HepG2 (cell line): ENCODE data around the gene TMEM14B. TPM values are rescaled to one million over a fixed set of nuclear protein-coding genes. Genes with fewer than 3 reads are reported as not detected.
A peak's percentile ranks its signal among the peaks of the same experiment; 100 is the strongest.

ENCODE experiments used
- ATAD3A ChIP-seq: sonication (generic); formaldehyde crosslinking; IDR thresholded peaks from 2 replicates; pipeline ENCODE4 v1.4.0; 2020; ENCODE audit warnings: missing genetic modification reagents
- CBX5 ChIP-seq: sonication (generic); formaldehyde crosslinking; IDR thresholded peaks from 2 replicates; pipeline ENCODE4 v1.4.0; 2020; ENCODE audit warnings: missing genetic modification reagents, borderline replicate concordance
- ESRRA ChIP-seq: sonication (generic); formaldehyde crosslinking; IDR thresholded peaks from 2 replicates; pipeline ENCODE4 v1.5.1; 2020; ENCODE audit warnings: mild to moderate bottlenecking, low read depth, missing genetic modification reagents
- HDAC6 ChIP-seq: fragments of 200-600 bp; sonication (generic); IDR thresholded peaks from 2 replicates; pipeline ENCODE4 v1.7.0; 2017; ENCODE audit warnings: mild to moderate bottlenecking, antibody characterized with exemption, low read length, low read depth
- HMGA1 ChIP-seq: sonication (generic); formaldehyde crosslinking; conservative IDR thresholded peaks from 2 replicates; pipeline ENCODE4 v1.4.0; 2020; ENCODE audit warnings: missing genetic modification reagents
- IRF9 ChIP-seq: sonication (generic); formaldehyde crosslinking; IDR thresholded peaks from 2 replicates; pipeline ENCODE4 v1.8.0; 2022; ENCODE audit warnings: missing genetic modification reagents, mild to moderate bottlenecking, borderline replicate concordance
- KLF6 ChIP-seq: IDR thresholded peaks from 2 replicates; pipeline ENCODE4 v1.8.0; 2016; ENCODE audit warnings: missing biosample characterization, missing genetic modification reagents
- MAFG ChIP-seq: sonication (generic); formaldehyde crosslinking; IDR thresholded peaks from 2 replicates; pipeline ENCODE4 v1.5.1; 2020; ENCODE audit warnings: mild to moderate bottlenecking, missing genetic modification reagents
- MTF1 ChIP-seq: sonication (generic); formaldehyde crosslinking; IDR thresholded peaks from 2 replicates; pipeline ENCODE4 v1.5.0; 2020; ENCODE audit warnings: missing genetic modification reagents
- SRY ChIP-seq: sonication (generic); formaldehyde crosslinking; IDR thresholded peaks from 2 replicates; pipeline ENCODE4 v1.8.0; 2022; ENCODE audit warnings: mild to moderate bottlenecking, missing genetic modification reagents
- SUZ12 ChIP-seq: fragments of 150-350 bp; IDR thresholded peaks from 2 replicates; pipeline ENCODE4 v1.6.1; 2014; ENCODE audit warnings: low read depth, low read length
- TARDBP ChIP-seq: sonication (generic); formaldehyde crosslinking; IDR thresholded peaks from 2 replicates; pipeline ENCODE4 v1.8.0; 2022; ENCODE audit warnings: mild to moderate bottlenecking, missing genetic modification reagents
- TOPORS ChIP-seq: sonication (generic); formaldehyde crosslinking; IDR thresholded peaks from 2 replicates; pipeline ENCODE4 v1.8.0; 2023; ENCODE audit warnings: mild to moderate bottlenecking, missing genetic modification reagents
- YY1 ChIP-seq: IDR thresholded peaks from 2 replicates; pipeline ENCODE4 v1.6.1; 2011; ENCODE audit warnings: low read length, low read depth, moderate library complexity, mild to moderate bottlenecking; ENCODE audit not compliant: insufficient read depth, insufficient replicate concordance
- ZBTB8A ChIP-seq: sonication (generic); formaldehyde crosslinking; IDR thresholded peaks from 2 replicates; pipeline ENCODE4 v1.4.0; 2020; ENCODE audit warnings: mild to moderate bottlenecking, low read depth, missing genetic modification reagents, borderline replicate concordance
- ZNF232 ChIP-seq: sonication (generic); formaldehyde crosslinking; IDR thresholded peaks from 2 replicates; pipeline ENCODE4 v1.4.0; 2020; ENCODE audit warnings: missing genetic modification reagents, borderline replicate concordance
- ZNF335 ChIP-seq: sonication (generic); formaldehyde crosslinking; IDR thresholded peaks from 2 replicates; pipeline ENCODE4 v1.4.0; 2020; ENCODE audit warnings: missing genetic modification reagents
- ZSCAN25 ChIP-seq: sonication (generic); formaldehyde crosslinking; IDR thresholded peaks from 2 replicates; pipeline ENCODE4 v1.8.0; 2022; ENCODE audit warnings: mild to moderate bottlenecking, missing genetic modification reagents
- polyA plus RNA-seq, 8 experiments: library from polyadenylated mRNA; depleted of rRNA in 3 of 8; stranded (reverse) in 7 of 8; unstranded in 1 of 8; fragments of >200 nt; fragmentation: Illumina TruSeq in 4 of 8; extraction: Trizol in 4 of 8; gene quantifications; 2 replicates each; pipeline versions ENCODE4 v1.2.1 to v1.2.3, GENCODE V29; 2011 to 2016; ENCODE audit warnings: low read depth in 4 of 8, missing spikeins in 1 of 8, mixed read lengths in 1 of 8; ENCODE audit not compliant: insufficient read depth in 1 of 8
- total RNA-seq, 5 experiments: library from RNA; depleted of rRNA; stranded (reverse); fragments of >200 nt; fragmentation: Illumina TruSeq; extraction: Trizol; gene quantifications; 2 replicates each; pipeline ENCODE4 v1.2.3, GENCODE V29; 2016; ENCODE audit warnings: low read depth in 1 of 5
- TF ChIP-seq, protein P1 (sequence below): sonication (generic); formaldehyde crosslinking; IDR thresholded peaks from 2 replicates; pipeline ENCODE4 v1.5.0; 2020; ENCODE audit warnings: mild to moderate bottlenecking, missing genetic modification reagents, moderate library complexity
- TF ChIP-seq, protein P2 (sequence below): IDR thresholded peaks from 2 replicates; pipeline ENCODE4 v1.6.1; 2016; ENCODE audit warnings: missing genetic modification reagents, missing compliant biosample characterization
- TF ChIP-seq, protein P3 (sequence below): IDR thresholded peaks from 2 replicates; pipeline ENCODE4 v1.6.1; 2016; ENCODE audit warnings: missing biosample characterization, missing genetic modification reagents, low read depth
- TF ChIP-seq, protein P4 (sequence below): sonication (generic); formaldehyde crosslinking; IDR thresholded peaks from 2 replicates; pipeline ENCODE4 v1.8.1; 2023; ENCODE audit warnings: mild to moderate bottlenecking, moderate library complexity, missing genetic modification reagents
- TF ChIP-seq, protein P5 (sequence below): sonication (generic); formaldehyde crosslinking; IDR thresholded peaks from 2 replicates; pipeline ENCODE4 v1.5.0; 2020; ENCODE audit warnings: missing genetic modification reagents

The TMEM14B gene
- total and polyA plus RNA-seq, 2 of the 13 experiments (the other 11 are each of a cell fraction or from before 2014, with no cell fraction given) = 133 to 200 TPM

GRCh38 chr6:10747251-10747972 lies at the start of gene TMEM14B (continued):
- TF ChIP-seq SRY (peak; percentile 55; the same call in 1 of the 2 replicates), TARDBP (CRISPR knock-in tag) (peak; percentile 90), MAFG (CRISPR knock-in tag) (peak; percentile 64; the same call in 1 of the 2 replicates), SUZ12 (no peak; the same call in 1 of the 2 replicates), ZSCAN25 (CRISPR knock-in tag) (no peak), KLF6 (CRISPR knock-in tag) (peak; percentile 91), ATAD3A (CRISPR knock-in tag) (no peak), CBX5 (CRISPR knock-in tag) (peak; percentile 58; the same call in 1 of the 2 replicates), ZBTB8A (CRISPR knock-in tag) (no peak), HDAC6 (no peak), YY1 (peak; percentile 76), IRF9 (CRISPR knock-in tag) (peak; percentile 73), ESRRA (CRISPR knock-in tag) (no peak; the same call in 1 of the 2 replicates), ZNF335 (peak; percentile 97), ZNF232 (no peak; the same call in 1 of the 2 replicates), TOPORS (CRISPR knock-in tag) (no peak), HMGA1 (CRISPR knock-in tag) (no peak), MTF1 (CRISPR knock-in tag) (no peak)
- TF ChIP-seq, protein P1, sequence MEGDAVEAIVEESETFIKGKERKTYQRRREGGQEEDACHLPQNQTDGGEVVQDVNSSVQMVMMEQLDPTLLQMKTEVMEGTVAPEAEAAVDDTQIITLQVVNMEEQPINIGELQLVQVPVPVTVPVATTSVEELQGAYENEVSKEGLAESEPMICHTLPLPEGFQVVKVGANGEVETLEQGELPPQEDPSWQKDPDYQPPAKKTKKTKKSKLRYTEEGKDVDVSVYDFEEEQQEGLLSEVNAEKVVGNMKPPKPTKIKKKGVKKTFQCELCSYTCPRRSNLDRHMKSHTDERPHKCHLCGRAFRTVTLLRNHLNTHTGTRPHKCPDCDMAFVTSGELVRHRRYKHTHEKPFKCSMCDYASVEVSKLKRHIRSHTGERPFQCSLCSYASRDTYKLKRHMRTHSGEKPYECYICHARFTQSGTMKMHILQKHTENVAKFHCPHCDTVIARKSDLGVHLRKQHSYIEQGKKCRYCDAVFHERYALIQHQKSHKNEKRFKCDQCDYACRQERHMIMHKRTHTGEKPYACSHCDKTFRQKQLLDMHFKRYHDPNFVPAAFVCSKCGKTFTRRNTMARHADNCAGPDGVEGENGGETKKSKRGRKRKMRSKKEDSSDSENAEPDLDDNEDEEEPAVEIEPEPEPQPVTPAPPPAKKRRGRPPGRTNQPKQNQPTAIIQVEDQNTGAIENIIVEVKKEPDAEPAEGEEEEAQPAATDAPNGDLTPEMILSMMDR (CRISPR knock-in tag) = peak; percentile 24; the same call in 1 of the 2 replicates
- TF ChIP-seq, protein P2, sequence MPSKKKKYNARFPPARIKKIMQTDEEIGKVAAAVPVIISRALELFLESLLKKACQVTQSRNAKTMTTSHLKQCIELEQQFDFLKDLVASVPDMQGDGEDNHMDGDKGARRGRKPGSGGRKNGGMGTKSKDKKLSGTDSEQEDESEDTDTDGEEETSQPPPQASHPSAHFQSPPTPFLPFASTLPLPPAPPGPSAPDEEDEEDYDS = peak; percentile 93
- TF ChIP-seq, protein P3, sequence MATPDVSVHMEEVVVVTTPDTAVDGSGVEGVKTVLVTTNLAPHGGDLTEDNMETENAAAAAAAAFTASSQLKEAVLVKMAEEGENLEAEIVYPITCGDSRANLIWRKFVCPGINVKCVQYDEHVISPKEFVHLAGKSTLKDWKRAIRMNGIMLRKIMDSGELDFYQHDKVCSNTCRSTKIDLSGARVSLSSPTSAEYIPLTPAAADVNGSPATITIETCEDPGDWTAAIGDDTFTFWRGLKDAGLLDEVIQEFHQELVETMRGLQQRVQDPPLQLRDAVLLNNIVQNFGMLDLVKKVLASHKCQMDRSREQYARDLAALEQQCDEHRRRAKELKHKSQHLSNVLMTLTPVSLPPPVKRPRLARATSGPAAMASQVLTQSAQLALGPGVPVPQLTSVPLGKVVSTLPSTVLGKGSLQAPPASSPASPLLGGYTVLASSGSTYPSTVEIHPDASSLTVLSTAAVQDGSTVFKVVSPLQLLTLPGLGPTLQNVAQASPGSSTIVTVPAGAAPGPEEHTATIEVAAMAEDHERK = peak; percentile 89
- TF ChIP-seq, protein P4, sequence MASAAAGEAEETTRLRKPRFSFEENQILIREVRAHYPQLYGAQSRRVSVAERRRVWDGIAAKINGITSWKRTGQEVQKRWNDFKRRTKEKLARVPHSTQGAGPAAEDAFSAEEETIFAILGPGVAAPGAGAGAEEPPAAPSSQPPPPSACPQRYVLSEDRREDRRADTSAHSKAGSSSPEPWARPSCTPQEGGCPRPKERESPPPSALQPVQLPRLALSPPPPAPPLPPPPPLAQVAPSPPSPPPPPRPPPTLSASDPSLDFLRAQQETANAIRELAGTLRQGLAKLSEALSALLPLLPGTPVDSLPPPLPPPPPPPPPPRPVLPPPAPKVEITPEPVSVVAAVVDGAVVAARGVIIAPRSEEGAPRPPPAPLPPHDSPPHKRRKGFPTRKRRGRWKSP (CRISPR knock-in tag) = peak; percentile 99
- TF ChIP-seq, protein P5, sequence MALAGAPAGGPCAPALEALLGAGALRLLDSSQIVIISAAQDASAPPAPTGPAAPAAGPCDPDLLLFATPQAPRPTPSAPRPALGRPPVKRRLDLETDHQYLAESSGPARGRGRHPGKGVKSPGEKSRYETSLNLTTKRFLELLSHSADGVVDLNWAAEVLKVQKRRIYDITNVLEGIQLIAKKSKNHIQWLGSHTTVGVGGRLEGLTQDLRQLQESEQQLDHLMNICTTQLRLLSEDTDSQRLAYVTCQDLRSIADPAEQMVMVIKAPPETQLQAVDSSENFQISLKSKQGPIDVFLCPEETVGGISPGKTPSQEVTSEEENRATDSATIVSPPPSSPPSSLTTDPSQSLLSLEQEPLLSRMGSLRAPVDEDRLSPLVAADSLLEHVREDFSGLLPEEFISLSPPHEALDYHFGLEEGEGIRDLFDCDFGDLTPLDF (CRISPR knock-in tag) = peak; percentile 93
